ENCODE results near the gene CD84.

- no peak for TF ChIP-seq SP1 (IDR thresholded peaks at IDR 0.05)
- no peak for TF ChIP-seq NFRKB (IDR thresholded peaks at IDR 0.05)
- no peak for TF ChIP-seq FOXM1 (IDR thresholded peaks at IDR 0.05; ENCODE audit: borderline replicate concordance)
- TF ChIP-seq SUZ12 (IDR thresholded peaks at IDR 0.05) = no peak
- TF ChIP-seq CTBP1 (IDR thresholded peaks at IDR 0.05; ENCODE audit: borderline replicate concordance) = no peak
- TF ChIP-seq, protein P1, sequence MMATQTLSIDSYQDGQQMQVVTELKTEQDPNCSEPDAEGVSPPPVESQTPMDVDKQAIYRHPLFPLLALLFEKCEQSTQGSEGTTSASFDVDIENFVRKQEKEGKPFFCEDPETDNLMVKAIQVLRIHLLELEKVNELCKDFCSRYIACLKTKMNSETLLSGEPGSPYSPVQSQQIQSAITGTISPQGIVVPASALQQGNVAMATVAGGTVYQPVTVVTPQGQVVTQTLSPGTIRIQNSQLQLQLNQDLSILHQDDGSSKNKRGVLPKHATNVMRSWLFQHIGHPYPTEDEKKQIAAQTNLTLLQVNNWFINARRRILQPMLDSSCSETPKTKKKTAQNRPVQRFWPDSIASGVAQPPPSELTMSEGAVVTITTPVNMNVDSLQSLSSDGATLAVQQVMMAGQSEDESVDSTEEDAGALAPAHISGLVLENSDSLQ (IDR thresholded peaks at IDR 0.05) = no peak
- no peak for TF ChIP-seq FOXA1 (IDR thresholded peaks at IDR 0.05)
- TF ChIP-seq BHLHE40 (IDR thresholded peaks at IDR 0.05; ENCODE audit: borderline replicate concordance) = no peak
Measured at GRCh38 chr1:160538985-160539651, 40.2 kb downstream of the CD84 start.
